Measurements from ENCODE around the gene GPNMB. TPM values are rescaled to one million over a fixed set of nuclear protein-coding genes. Genes with fewer than 3 reads are reported as not detected.

The GPNMB gene
- polyA plus RNA-seq, 3 donors = 1.3 to 3.0 (median 1.5) TPM

- H3K27me3 ChIP-seq (ENCODE audit: control insufficient read depth in 2 of 2, insufficient read depth in 2 of 2, low read length in 2 of 2) = no peaks in the 10 kb centered on the region
- H4K20me1 ChIP-seq (ENCODE audit: insufficient read depth, low read length) = no peaks in the 10 kb centered on the region
- H3K4me3 ChIP-seq (replicated peaks in 1 of 3; ENCODE audit: low read depth in 2 of 3, low read length in 3 of 3) = no peak overlapping the region
- no peaks in the 10 kb centered on the region for H3K4me1 Mint-ChIP-seq
- H3K9me3 Mint-ChIP-seq = peaks cover 0 to 2% (median 0%) of the 10 kb centered on the region in 7 donors
- H3K4me2 ChIP-seq (replicated peaks; ENCODE audit: extremely low read depth, low read length, poor library complexity, severe bottlenecking) = no peak overlapping the region
- TF ChIP-seq CTCF (IDR thresholded peaks at IDR 0.05) = no peak
- DNase-seq = no peak
- H3K36me3 ChIP-seq (replicated peaks in 1 of 2; ENCODE audit: control insufficient read depth in 1 of 2, insufficient read depth in 2 of 2, low read length in 2 of 2) = no peaks in the 10 kb centered on the region
- no peaks in the 10 kb centered on the region for H3K9me3 ChIP-seq (replicated peaks in 1 of 2; ENCODE audit: control insufficient read depth in 1 of 2, insufficient read depth in 1 of 2, low read length in 2 of 2)
- H3K27ac Mint-ChIP-seq = no peak overlapping the region
- H3K27ac ChIP-seq (ENCODE audit: low read depth in 1 of 2, low read length in 2 of 2) = no peak overlapping the region
- H3K27me3 Mint-ChIP-seq (ENCODE audit: low read depth in 3 of 3) = peaks cover 0 to 2% (median 0%) of the 10 kb centered on the region in 3 donors
- 92% methylated on average over 3 of the region's 7 CpGs for WGBS (ENCODE audit: insufficient coverage)
- no peaks in the 10 kb centered on the region for H3K36me3 Mint-ChIP-seq
- no peak overlapping the region for H3K4me3 Mint-ChIP-seq
- no peak overlapping the region for H2AFZ ChIP-seq (ENCODE audit: insufficient read depth, low read depth, low read length, poor library complexity, severe bottlenecking)
- H3K9ac ChIP-seq (ENCODE audit: insufficient read depth, low read length, poor library complexity, severe bottlenecking) = no peak overlapping the region
- H3K4me1 ChIP-seq (ENCODE audit: control insufficient read depth in 1 of 2, insufficient read depth in 2 of 2, low read length in 2 of 2) = no peaks in the 10 kb centered on the region
- intact Hi-C loops (cut with micrococcal nuclease) = loop anchor here in 1 of 2 donors (5.0 kb wide), 1 partner anchor 78 kb away; no protein-coding TSS in a partner anchor
- H3K79me2 ChIP-seq (ENCODE audit: insufficient read depth, low read length) = no peaks in the 10 kb centered on the region
These were observed 18.4 kb downstream of the GPNMB start for GRCh38 chr7:23264916-23265458.

- no peak overlapping the region for H3K4me2 ChIP-seq (replicated peaks; ENCODE audit: extremely low read depth, low read length, poor library complexity, severe bottlenecking)
- no peaks in the 10 kb centered on the region for H3K36me3 Mint-ChIP-seq
- no peaks in the 10 kb centered on the region for H4K20me1 ChIP-seq (ENCODE audit: insufficient read depth, low read length)
- peaks cover 0 to 2% (median 0%) of the 10 kb centered on the region in 7 donors for H3K9me3 Mint-ChIP-seq
- no peak overlapping the region for H3K4me3 Mint-ChIP-seq
- no peaks in the 10 kb centered on the region for H3K27me3 ChIP-seq (ENCODE audit: control insufficient read depth in 2 of 2, insufficient read depth in 2 of 2, low read length in 2 of 2)
- no peak for DNase-seq
- H3K79me2 ChIP-seq (ENCODE audit: insufficient read depth, low read length) = no peaks in the 10 kb centered on the region
- H3K9me3 ChIP-seq (replicated peaks in 1 of 2; ENCODE audit: control insufficient read depth in 1 of 2, insufficient read depth in 1 of 2, low read length in 2 of 2) = no peaks in the 10 kb centered on the region
- no peak for TF ChIP-seq CTCF (IDR thresholded peaks at IDR 0.05)
- H3K36me3 ChIP-seq (replicated peaks in 1 of 2; ENCODE audit: control insufficient read depth in 1 of 2, insufficient read depth in 2 of 2, low read length in 2 of 2) = no peaks in the 10 kb centered on the region
- no peak overlapping the region for H3K4me3 ChIP-seq (replicated peaks in 1 of 3; ENCODE audit: low read depth in 2 of 3, low read length in 3 of 3)
- WGBS (ENCODE audit: insufficient coverage) = 80% methylated on average over 1 of the region's 2 CpGs
- no peaks in the 10 kb centered on the region for H3K4me1 ChIP-seq (ENCODE audit: control insufficient read depth in 1 of 2, insufficient read depth in 2 of 2, low read length in 2 of 2)
- intact Hi-C loops (cut with micrococcal nuclease) = no loop called here
- no peak overlapping the region for H3K9ac ChIP-seq (ENCODE audit: insufficient read depth, low read length, poor library complexity, severe bottlenecking)
- H3K27ac Mint-ChIP-seq = no peak overlapping the region
- H3K4me1 Mint-ChIP-seq = no peaks in the 10 kb centered on the region
- H2AFZ ChIP-seq (ENCODE audit: insufficient read depth, low read depth, low read length, poor library complexity, severe bottlenecking) = no peak overlapping the region
- no peak overlapping the region for H3K27ac ChIP-seq (ENCODE audit: low read depth in 1 of 2, low read length in 2 of 2)
- no peaks in the 10 kb centered on the region for H3K27me3 Mint-ChIP-seq (ENCODE audit: low read depth in 3 of 3)
These were observed 20.3 kb downstream of the GPNMB start for GRCh38 chr7:23266918-23267317.
